EL (cell line): ENCODE data around the gene PRR33.

Experiments
- DNase-seq: peaks from one replicate; pipeline ENCODE4 v3.0.0-alpha.2; 2016

The PRR33 gene

DNA sequence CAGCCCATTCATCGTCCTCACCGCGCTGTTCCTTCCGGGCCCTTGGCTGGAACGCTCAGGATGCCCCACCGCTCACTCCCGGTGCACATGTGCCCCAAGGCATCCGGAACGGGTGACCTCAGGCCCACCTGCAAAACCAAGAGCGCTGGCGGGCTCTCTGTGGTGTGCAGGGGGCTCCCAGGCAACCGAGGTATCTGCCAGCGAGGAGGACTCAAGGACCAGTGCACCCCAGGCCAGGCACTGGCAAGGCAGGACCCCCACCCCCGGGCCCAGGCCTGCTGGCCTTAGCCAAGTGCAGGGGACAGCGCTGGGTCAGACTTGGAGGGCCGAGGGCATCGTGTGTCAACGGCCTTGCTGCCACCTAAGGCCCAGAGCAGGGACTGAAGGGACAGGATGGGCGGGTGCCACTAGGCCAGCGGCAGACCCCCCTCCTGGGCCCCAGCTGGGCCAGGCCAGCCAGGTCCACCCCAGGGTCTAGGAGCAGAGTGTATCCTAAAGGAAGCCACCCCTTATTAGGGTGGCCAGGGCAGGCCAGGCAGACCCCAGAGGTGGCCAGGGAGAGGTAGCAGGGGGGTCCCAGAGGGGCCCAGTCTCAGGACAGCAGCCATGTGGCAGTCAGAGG, 36.3 kb upstream of the PRR33 start:
- no peak for DNase-seq

DNA sequence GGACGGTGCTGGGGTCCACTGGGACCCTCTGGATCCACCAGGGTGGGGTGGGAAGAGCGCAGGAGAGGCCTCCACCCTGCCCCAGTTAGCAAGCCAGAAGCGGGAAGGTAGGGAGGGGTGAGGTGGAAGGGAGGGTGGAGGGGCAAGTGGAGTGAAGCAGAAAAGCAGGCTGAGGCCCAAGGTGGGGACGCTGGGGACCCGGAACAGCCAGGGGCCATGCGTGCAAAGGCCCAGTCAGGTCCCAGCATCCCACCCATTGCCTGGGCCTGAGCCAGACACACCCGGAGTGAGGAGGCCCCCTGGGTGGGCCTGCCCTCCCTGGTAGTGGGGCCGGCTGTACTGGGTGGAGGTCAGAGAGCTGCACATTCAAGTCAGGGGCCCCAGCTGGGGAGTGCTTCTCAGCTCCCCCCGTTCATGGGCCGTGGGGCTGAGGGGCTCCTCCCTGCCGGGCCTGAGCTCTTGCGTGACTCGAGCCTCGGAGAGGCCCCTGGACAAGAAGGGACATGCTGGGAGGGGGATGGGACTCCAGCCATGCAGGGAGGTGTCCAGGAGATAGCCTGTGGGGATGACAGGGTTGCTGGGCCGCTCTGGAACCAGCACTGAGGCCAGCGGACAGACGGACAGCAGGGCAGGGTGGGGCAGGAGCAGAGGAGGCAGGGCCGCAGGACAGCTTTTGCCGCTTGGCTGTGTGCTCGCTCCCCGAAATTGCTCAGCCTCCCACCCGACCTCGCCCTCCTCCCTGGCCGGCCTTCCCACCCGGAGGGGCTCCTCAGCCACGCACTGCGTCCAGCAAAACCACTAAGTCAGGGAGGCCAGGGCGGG, 35.5 kb upstream of the PRR33 start:
- no peak for DNase-seq

DNA sequence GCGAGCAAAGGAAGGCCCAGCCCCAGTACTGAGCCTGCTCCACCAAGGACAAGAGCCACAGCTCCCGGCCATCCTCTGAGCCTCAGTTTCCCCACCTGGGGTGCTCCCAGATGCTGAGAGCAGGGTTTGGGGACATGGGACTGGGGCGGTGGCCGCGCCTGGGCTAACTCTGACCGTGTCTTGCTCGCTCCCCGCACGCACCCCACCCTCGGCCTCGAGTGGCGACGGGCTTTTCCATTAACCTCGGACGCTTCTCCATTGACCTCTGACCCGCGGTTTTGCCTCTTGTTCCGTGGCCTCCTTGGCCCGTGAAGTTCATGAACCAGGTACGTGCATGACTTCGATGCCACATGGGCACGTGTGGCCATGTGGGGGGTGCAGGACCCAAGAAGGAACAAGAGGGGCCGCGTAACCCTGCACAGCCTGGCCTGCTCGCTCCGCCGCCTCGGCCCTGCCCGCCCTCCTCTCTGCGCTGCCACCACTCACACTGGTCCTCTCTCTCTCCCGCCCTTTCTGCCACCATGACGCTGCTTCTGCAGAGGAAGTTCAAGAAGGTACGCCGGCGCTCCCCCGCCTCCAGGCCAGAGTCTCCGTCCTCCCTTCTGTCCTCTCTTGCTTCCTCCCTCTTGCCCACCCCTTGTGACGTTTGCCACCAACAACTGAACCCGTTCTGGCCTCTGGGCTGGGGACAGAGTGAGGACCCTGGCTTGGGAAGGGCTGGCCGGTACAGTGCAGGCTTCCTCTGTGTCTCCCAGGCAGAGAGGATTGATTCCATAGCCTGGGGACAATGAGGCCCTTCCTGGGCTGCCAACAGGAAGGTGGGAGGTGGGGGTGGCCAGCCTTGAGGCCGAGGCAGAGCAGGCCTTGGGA, 34.7 kb upstream of the PRR33 start:
- no peak for DNase-seq

DNA sequence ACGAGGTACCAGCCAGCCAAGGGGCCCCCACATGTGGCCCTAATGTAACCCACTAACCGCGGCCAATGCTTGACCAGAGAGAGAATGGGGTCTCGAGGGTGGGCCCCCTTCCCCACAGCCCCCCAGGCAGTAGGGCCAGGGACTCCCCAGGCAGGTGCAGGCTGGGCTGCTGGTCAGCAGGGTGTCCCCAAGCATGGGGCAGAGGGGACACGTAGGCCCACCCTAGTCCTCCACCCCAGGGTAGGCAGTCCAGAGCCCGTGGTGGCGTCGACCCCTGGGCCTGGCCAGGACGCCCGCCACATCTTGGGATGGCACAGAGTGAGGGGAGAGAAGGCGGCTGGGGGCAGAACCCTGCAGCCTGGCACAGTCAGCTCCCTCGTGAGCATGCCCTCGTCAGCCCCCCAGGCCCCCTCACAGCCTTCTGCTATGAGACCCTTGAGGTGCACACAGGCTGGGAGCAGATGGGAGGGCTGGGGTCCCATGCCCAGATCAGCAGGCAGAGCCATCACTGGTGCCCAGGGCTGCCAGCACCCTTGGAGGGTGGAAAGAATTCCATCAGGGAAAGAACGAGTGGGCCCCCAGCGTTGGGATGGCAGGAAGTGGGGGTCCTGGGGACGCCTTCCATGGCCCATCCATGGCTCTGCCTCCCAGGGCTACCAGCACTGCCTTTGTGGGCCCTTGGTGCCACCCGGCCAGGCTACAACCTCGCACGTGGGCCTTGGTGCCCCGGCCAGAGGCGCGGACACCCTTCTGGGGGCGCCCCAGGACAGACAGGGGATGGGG, 33.9 kb upstream of the PRR33 start:
- no peak for DNase-seq

DNA sequence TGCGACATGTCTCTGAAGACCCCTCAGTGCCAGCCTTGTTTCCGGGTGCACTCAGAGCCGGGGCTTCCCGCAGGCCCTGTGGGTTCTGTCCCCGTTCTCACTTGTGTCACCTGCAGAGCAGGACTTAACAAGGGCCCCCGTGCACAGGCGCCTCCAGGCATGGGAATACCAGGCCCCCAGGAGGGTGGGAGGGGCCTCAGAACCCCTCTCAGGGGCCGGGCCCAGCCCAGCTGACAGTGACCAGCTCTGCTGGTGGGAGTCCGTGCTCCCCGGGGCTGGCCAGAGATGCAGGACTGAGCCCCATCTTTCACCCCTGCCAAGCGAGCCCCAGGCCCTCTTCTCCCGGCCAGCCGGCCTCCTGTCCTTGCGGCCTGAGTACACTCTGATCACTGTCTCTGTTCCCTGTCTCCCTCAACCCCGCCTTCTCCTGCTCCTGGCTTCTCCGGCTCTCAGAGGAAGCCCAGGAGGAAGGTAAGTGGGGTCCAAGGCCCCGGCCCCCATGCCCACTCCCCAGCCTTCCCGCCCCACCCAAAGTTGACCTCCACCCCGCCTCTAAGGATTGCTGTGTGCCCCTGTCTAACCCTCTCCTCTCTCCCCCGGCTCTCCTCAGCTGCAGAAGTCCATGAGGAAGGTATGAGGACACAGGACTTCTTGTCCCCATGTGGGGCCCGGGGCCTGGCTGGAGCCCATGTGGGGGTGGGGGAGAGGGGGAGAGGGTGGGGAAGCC, 33.1 kb upstream of the PRR33 start:
- DNase-seq, result no peak

DNA sequence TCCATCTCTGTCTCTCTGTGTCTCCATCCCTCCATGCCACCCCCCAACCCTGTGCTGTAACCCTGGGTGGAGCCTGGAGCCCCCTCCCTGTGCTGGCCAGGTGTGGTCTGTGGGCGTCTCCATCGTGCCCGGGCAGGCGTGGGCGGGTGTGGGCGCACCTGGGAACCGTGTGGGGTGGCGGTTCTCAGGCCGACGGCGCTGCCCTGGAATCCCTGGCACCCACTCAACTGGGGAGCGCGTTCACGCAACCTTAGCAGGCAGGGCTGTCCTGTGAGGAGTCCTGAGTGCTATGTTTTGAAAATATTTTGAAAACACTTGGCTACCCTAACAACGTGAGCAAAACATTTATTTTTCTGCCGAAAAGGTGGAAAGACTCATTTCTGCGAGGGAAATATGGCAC, 32.5 kb upstream of the PRR33 start:
- no peak for DNase-seq

DNA sequence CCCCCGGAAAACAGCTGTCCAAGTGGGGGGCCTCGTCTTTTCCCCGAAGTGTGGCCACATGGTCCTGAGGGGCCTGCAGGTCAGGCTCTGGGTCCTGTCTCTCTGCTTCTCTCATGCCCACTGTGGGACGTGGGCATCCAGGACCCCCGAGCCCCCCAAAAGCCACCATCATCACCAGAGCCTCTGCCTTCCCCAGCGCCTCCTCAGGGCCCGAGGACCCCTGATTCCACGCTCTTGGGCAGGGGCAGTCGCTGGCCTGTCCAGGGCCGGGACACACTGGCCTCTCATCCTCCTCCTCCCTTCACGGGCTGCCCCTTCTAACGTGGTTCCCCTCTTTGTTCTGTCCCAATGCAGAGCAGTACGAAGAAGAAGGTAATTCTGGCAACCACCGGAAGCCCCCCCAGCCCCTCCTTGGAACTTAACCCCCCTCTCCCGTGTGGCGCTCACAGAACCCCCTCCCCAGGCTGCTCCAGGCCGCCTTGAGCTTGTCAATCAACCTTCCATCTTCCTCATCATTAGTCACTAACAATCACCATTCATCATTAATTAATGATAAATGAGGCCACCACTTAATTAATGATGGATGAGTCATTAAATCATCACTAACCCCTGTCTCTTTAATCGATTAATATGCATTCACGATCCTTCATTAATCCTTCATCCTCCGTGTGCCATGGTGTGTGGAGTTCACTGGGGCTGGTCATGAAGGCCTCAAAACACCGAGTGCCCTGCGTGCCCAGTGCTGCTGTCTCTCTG, 31.7 kb upstream of the PRR33 start:
- no peak for DNase-seq

DNA sequence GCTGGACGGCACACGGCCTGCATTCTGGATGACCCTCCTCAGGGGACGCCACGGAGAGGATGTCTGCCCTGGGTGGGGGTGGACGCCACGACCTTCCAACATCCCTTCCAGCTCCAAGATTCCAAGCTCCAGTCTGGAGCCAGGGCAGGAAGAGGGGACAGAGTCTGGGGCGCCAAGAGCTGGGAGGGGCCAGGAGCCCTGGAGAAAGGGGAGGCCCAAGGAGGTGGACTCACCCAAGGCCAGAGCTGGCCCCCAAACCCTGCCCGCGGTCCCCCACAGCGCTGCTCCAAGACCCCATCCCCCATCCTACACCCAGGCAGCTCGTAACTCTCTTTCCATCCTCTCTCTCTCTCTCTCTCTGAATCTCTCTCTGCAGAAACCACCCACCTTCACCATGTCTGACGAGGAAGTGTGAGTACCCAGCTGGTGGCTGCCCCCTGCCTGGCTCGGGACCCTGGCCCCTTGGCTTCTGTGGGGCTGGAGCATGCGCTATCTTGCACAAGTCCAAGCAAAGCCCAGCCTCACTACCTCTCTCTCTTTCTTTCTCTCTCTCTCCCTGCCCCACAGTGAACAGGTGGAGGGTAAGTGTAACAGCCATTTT, 30.9 kb upstream of the PRR33 start:
- no peak for DNase-seq

DNA sequence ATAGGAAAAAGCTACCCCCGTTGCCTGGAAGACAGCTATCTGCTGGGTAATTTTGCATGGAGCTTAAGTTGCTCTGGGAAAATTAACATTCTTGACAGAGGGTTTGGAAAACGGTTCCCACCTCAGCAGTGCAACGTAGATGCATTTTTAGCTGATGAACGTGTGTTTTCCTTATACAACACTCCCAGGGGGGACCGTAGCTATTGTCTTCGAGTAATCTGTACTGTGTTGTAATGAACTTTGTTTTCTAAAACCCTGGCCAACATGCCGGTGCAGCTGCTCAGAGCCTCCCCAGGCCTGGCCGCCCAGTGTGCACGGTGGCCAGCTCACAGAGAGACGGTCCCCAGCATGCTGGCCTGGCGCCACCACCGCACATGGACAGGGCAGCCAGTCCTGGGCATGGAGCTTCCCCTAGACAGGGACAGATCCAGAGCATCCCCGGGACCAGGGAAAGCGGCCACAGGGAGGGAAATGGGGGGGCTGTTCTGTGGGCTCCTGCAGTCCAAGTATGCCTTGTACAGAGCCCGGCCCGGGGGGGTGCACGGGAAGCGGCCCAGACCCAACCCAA, 30.0 kb upstream of the PRR33 start:
- no peak for DNase-seq

DNA sequence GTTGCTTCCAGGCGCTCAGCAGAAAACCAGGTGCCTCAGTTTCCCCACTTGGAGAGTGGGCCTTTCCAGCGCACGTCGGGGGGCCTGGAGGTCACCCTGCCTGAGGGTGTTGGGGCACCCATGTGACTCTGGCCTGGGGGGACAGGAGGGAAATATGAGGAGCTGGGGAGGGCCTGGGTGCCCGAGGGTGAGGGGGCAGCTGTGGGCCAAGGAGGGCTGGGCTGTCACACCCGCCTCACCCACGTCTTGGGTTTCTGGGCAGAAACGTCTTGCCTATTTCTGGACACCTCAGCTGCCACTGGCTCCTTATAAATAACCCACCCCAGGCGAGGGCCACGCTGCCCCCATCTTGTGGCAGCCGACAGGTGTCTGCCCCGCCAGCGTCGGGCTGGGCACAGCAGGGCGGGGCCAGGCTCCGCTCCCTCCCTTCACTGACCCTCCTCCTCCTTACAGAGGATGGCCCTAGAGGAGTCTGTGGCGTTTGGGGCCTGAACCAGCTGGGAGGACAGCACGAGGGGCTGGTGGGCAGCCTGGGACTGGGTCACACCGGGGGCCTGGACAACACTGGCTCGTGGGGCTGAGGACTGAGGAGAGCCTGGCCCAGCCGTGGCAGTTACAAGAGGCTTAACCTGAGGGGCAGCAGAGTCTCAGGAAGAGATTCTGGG, 29.3 kb upstream of the PRR33 start:
- DNase-seq, result no peak

DNA sequence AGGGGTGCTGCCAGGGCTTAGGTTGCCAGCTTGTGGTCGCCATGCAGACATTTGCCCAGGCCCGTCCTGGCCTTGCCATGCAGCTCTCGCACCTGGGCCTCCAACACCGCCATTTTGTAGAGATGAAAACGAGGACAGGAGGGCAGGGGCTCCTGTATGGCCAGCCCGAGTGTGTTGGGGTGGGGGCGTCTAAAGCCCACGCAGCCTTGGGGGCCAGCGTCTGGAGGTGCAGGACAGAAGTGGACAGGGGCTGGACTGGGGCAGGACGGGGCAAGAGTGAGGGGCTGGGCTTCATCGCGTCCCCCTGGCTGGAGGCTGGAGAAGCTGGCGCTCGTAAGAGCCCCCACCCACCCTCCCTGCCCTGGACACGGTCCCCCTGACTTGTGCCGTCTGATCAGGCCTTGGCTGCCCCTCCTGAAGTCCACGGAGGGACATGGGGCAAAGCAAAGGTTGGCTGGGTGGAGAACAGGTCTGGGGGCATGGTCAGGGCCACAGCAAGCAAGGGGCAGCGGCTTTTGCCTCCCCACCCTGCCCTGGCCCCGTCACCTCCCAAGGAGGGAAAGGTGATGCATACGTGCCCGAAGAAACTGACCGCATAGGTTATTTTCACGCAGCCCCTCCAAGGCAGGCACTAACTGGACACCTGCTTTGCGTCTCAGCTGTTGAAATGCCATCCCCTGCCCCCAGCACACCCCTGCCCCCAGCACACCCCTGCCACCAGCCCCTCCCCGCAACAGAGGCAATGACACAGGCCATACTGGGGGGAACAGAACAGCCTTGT, 28.6 kb upstream of the PRR33 start:
- DNase-seq, result no peak

DNA sequence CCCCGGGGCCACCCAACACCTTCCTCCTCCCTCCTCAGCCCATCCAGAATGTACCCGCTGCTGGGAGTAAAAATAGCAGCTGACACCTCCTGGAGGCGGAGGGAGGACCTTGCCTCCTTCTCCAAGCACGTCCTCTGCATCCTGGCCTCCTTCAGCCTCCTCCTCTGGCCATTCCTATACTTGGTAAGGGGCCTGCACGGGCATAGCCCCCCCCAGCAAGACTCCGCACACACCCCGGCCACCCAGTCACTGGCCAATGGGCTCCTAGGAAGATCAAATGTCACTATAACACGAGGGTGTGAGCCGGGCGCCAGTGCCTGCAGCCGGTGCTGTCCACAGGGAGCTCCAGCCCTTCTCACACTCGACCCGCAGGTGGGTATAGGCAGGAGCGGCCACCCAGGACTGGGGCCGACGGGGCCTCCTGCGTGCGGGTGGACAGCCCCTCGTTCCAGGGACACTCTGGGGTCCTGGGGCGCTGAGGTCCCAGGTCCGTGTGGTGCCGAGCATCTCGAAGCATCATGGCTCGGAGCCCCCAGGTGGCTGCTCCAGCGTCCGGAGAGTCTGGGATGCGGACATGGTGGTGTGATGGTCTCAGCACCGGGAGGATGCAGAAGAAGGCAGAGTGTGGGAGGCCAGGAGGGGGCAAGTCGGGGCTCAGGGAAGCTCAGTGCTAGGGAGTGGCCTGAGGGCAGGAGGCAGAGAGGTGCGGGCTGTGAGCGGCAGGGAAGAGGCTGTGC, 27.9 kb upstream of the PRR33 start, which contains the start of gene TNNT3:
Gene TNNT3, plus strand, starts transcription at position 313 of the 737 bp plus-strand sequence. CDS start 3,172 bp downstream, outside the sequence.
- no peak for DNase-seq

DNA sequence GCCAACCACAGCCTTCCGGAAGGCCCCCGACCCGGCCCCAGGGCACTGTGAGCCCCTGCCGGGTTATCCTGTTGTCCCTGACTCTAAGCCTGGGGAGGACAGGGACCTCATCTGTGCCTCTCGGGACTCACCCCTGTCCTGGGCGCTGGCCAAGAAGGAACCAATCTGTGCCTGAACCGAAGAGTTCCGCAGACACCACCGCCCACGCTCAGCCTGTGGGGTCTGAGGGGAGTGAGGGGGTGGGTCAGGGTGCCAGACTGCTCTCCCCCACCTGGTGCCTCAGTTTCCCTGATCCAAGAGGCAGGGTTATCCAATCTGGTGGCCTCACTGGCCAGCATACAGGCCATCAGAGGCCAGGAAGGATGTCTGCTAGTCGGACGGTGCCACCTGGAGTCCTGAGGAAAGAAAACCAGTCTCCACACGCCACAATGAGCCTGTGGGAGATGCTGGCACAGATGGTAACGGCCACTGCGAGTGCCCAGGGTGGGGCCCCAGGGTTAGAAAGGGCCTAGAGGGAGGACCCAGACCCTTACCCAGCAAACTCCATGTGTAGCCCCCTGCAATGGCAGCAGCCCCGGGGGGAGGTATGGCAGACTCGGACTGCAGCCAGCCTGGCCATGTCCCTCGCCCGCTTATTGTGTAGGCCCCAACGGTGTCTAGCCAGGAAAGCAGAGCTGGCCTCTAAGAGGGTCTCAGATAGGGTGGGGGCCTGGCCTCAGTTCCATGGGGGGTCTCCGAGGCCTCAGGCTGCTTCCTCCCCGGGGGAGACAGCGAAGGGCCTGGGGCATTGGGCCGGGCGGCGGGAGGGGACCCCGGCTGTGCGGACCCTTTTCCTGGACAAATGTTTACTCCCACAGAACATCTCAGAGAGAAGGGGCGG, 27.0 kb upstream of the PRR33 start:
- DNase-seq, result no peak

DNA sequence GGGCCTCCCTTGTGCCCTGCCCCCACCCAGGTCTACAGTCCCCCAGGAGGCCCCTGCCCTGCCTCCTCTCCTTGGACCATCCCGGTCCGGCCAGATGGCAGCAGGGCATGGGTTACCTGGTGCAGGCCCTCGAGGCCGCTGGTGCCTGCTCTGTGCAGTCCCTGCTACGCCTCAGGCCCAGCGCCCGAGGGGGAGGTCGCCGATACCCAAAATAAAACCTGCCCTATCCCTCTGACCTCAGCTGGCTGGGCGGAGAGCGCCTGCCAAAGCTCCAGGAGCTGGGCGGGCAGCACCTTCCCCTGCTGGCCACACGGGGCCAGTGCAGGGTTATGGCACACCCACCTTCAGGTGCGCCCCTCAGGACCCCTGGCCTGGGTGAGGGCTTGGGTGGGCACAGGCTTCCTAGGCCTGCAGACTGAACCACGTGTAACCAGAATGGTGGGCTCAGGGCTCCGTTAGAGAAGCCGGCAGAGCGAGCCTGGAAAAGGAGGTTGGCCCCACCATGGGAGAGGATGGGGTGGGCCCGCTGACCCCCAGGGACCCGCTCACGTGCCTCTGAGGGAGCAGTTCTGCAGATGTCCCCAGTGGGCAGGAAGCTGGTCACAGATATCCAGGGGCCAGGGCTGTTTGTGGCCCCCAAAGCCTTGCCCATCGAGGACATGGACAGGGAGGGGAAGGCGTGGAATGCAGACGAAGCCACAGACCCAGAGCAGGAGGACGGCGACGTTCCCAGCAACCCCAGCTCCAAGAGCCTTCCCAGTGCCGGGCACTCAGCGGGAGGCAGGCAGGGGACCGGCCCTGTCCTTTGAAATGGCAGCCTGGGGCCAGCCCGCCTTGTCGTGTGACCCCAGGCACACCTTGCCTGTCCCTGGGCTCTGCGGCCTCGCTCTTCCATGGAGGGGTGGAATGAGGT, 26.1 kb upstream of the PRR33 start:
- DNase-seq, result no peak

DNA sequence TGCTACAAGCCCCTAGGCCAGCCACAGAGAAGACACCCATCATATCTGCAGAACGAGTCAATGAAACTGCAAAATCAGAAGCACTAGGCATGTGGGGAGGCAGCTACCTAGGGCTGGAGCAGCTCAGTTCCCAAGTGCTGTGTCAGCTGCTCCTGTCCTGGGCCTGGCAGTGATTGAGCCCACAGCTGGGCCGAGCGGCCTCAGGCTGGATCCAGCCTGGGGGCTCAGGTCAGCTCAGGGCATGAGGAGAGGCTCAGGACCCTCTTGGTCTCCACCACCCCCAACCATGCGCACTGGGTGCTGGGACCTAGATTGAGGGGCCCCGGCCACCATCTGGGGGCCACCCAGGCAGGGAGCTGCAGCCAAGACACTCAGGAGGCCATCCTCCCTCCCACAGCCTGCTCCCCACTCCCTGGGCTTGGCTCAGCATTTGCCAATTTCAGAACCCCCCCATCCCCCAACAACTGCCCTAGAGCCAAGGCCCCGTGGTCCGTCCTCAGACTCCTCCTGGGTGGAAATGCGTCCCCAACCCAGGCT, 25.4 kb upstream of the PRR33 start:
- DNase-seq, result no peak
